Body of pancreas (tissue), 4 donors: ENCODE measurements around the gene COL27A1.

ENCODE experiments used
- CTCF ChIP-seq, 7 experiments: fragments of 450-650 bp in 4 of 7; fragments of 200-600 bp in 3 of 7; sonication (generic) in 3 of 7; IDR thresholded peaks; one replicate each; pipeline ENCODE4 v1.5.1; 2016 to 2019; ENCODE audit warnings: antibody characterized with exemption in 7 of 7
- POLR2A ChIP-seq, 3 donors: fragments of 450-650 bp; IDR thresholded peaks; one replicate each; pipeline ENCODE4 v1.6.1; 2016; ENCODE audit warnings: antibody characterized with exemption in 3 of 3, mild to moderate bottlenecking in 2 of 3

GRCh38 chr9:114269023-114269422, 113.7 kb downstream of the COL27A1 start:
- TF ChIP-seq POLR2A (IDR thresholded peaks at IDR 0.05) = no peak
- no peak for TF ChIP-seq CTCF (IDR thresholded peaks at IDR 0.05)
